GM18858 (cell line): Measurements from ENCODE around the gene VPS29.
"Not testable (repeated sequence)": the region's sequence is repeated elsewhere in the genome, so short reads cannot be mapped to it uniquely, and the experiment has no call there.

ENCODE experiments used
- ATAC-seq: cut with Tn5 transposase; IDR thresholded peaks from one replicate; pipeline ENCODE4 v1.9.1; 2021; ENCODE audit not compliant: unreplicated experiment

Gene VPS29

DNA sequence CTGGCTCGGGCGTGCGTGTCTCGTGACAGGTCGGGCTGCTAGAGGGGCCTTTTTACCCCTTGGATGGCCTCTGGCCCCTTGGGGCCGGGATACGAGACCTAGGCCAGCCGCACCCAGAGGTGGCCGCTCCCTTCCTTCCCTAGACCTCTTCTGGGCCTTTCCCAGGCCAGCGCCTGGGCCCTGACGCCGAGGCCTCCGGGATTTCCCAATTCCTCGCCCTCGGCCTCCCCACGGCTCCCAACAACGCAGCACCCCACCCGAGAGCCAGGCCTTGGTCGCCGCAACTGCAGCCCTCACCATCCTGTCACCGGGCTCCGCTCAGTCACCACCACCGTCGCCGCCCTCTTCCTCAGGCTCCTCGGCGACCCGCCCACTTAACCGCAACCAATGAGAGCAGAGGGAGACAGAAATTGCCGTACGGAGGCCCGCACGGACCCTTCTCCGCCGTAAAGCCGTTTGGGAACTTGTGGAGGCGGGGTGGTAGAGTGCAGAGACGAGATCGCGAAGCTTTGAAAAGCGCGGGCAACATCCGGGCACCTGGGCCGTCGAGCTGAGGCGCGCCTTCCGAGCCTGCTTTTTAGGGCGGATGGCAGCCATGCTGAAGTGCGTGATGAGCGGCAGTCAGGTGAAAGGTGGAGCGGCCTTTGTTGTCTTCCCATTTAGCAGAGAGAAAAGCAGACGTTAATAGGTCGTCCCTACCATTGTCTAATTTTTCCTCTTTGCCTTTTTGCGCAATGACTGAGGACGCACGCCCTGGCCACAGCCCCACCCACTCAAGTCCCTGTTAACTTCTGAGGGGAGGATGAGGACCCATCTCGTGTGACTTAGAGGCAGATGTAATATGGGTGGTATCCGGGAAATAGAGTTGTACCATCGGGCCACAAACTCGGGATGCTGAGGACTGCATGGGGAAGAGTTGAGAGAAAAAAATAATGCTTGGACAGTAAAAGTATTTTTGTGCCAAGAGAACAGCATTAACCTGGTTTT lies at the start of gene VPS29, which contains the start of gene RAD9B:
TSS of gene VPS29 (minus strand) at position 360 of the 987 bp plus-strand sequence. CDS start at position 300, 60 bp downstream.
TSS of gene RAD9B (plus strand) at position 580 of the 987 bp plus-strand sequence. CDS start at position 587, 7 bp downstream.
- peak; percentile 76 for ATAC-seq

DNA sequence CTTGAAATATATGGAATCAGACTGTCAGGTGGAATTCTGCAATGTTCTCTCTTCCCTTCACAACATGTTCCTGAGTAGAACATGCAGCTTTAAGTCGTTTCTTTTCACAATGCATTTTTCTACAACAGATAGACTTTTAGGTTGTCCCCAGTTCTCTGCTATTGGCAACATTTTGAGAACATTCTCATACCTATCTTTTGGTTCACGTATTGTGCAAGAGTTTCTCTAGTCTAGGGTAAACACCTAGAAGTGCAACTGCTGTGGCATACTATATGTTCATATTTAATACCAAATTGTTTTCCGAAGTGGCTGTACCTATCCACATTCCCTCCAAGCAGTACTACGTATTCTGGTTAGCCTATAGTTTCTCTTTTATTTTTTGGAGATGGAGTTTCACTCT lies 49.1 kb upstream of the VPS29 start:
- no peak for ATAC-seq

DNA sequence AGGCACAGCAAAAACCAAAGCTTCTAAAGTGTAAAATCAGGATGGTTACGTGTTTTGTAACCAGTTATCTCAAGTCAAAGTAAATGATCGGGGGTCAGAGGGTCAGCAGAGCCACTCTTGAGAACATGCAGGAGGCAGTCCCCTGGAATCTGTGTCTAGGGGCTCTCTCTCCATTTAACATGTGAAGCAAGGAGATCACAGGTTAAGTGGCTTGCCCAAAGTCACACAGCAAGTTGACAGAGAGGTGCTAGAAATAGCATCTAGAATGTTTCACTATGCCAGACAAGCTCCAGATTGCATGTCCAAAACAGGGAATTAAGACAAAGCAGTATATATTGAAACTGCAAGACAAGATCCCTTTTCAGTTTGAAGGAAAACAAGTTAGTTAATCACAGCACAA lies 47.8 kb upstream of the VPS29 start:
- no peak for ATAC-seq

DNA sequence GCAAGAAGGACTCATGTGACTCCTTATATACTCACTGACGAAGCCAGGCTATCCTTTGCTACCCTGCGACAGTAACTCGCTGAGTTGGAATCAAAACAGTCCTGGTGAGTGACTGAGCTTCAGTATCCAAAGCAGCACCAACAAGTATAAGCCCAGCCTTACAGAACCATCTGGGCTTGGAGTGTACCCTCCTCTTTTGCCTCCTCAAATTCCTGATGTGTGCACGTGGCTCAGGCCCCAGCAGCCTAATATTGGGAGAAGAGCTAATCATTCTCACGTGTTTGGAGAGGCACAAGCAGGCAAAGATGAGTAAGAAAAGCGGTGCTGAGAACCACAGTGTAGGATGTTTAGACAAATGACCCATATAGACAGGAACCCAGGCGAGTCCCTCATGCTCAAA lies 46.8 kb upstream of the VPS29 start:
- no peak for ATAC-seq

DNA sequence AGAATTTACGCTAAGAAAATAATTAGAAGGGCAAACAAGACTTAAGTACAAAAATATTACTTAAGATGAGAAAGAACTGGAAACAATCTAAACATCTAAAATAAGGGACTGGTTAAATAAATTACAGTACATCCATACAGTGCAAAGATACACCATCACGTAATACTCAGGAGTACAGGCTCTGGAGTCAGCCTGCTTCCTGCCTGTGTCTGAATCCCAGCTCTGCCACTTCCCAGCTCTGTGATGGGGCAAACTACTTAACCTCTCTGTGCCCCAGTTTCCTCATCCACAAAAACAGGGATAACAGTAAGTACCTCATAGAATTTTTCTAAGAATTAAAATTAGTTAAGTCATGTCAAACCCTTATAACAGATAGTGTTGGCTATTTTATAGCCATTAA lies 45.2 kb upstream of the VPS29 start:
- no peak for ATAC-seq

DNA sequence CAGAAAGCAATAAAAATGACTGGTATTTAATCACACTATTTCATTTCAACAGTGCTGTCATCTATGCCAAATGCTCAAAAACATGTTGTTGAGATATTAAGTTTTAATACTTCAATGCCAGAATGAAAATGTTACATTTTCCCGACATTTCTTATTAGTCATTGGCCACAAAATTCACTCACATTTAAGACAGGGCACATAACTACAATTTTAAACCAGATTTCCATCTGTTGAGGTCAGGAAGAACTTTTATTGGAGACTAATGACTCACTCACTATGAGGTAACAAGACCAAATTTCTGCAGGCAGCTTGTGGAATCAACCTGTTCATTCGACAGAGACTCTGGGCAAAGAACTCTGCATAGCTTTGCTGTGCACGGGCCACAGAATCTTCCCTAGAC lies 44.4 kb upstream of the VPS29 start:
- ATAC-seq, result no peak

DNA sequence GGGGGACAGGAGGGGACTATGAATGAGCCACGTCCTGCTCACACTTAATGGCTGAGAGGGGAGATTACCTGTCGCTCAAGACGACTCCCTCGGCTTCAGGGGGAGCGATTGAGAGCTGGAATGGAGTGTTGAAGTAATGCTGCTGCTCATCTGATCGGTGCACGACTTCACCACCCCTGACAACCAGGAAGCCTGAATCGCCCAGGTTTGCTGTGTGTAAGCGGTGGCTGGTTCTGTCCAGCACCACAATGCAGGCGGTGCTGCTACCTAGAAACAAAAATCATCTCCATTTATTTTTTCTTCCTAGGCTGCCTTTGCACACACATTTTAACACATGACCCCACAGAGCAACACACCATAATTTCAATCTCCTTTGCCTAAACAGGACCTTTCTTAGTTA lies 43.9 kb upstream of the VPS29 start:
- ATAC-seq, result no peak

DNA sequence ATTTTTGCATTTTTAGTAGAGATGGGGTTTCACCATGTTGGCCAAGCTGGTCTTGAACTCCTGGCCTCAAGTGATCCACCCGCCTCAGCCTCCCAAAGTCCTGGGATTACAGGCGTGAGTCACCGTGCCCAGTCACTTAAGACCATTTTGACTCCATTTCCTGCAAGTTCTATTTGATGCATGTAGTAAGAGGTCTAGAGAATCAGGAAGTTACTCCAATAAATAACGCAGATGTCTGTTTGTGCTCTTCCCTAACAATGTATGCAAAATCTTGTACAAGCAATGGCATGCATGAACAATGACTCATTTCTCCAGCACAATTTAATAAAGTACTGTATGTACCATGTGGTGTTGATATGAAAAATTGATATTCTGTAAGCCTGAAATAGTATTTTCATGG lies 43.3 kb upstream of the VPS29 start:
- not testable (repeated sequence) for ATAC-seq

DNA sequence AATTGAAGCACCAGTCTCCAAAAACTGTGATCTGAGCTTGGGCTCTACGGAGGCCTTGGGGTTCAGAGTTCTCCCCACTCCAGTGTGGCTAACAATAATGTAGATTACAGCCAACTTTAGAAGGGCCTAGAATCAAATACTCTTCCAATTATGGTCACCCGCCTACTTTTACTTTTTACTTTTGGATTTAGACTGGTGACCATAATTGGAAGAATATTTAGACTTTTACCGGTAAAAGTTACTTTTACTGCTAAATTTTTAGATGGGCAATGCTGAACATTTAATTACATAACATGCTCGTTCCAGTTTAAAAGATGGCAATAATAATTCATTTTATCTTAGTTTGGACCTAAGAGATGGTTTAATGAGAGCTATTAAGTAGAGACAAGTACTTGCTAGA lies 42.1 kb upstream of the VPS29 start:
- no peak for ATAC-seq

DNA sequence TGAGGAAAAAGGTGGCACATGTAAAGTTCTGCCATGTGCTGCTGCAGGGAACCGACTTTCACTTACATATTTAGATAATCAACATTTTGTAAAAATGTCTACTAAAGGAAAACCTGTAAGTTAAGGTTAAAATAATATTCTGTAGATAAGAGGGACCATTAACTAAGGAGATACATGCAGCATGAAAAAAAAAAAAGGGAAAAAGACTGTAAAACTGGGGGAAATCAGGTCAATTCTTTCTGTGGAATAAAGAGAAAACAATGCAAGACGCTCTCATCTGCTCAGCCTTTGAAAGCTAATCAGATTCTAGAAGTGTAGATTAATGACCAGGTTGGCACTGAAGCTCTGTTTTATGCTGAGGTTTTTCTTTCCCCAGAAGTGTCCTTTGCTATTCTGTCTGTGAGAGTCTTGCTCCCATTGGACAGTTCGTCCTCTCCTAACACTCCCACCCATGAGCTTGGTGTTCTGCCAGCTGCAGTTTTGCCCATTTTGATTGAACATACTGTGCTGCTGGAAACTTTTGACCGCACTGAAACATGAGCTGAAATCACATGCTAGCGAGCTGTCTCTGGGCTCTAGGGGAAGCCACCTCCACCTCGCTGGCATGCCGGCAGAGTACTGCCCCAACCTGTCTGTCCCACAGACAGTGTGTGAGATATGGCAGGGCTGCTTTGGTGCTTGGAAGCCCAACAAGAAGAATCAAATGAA lies 41.5 kb upstream of the VPS29 start:
- no peak for ATAC-seq

DNA sequence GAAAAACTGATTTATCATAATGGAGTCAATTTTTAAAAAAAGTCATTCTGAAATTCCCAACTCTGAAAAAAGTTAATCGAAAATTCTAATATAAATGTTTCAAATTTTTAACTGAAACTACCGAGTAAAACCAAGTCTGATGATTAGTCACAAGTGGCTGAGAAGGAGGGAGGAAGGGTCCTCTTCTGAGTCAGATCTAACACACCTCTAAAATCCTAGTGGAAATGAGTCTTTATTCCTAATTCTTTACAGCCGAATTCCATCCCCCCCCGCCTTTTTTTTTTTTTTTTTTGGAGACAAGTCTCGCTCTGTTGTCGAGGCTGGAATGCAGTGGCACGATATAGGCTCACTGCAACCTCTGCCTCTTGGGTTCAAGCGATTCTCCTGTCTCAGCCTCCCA lies 38.1 kb upstream of the VPS29 start:
- no peak for ATAC-seq

DNA sequence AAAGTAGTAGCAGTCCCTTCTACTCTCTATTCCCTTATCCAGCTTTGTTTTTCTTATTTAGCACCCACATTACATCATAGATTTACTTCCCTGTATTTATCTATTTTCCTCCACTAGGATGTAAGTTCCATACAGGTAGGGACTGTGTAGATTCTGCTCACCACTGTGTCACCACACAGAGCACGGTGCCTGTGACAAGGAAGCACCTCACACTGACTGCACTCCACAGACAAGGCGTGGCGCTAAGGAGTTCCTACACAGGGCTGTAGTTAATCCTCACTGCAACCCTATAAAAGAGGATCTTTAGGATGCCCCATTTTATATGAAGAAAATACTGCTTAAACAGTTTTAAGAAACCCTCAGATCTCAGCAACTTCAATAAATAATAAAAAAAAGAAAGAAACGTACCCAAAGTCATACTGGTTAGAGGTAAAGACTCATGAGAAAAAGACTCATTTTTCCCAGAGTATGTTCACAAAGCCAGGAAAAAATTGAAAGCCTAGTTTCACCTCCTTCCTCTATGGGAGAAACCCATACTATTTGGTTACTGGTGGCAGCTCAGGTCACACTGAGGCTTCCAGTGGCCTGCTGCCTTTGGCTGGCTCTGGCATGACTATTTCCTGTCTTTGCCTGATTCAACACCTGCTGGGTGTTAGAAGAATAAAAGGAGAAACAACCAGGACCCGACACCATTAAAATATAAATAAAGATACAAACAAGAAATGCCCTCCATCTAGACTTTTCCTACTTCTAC lies 37.1 kb upstream of the VPS29 start:
- ATAC-seq, result no peak

DNA sequence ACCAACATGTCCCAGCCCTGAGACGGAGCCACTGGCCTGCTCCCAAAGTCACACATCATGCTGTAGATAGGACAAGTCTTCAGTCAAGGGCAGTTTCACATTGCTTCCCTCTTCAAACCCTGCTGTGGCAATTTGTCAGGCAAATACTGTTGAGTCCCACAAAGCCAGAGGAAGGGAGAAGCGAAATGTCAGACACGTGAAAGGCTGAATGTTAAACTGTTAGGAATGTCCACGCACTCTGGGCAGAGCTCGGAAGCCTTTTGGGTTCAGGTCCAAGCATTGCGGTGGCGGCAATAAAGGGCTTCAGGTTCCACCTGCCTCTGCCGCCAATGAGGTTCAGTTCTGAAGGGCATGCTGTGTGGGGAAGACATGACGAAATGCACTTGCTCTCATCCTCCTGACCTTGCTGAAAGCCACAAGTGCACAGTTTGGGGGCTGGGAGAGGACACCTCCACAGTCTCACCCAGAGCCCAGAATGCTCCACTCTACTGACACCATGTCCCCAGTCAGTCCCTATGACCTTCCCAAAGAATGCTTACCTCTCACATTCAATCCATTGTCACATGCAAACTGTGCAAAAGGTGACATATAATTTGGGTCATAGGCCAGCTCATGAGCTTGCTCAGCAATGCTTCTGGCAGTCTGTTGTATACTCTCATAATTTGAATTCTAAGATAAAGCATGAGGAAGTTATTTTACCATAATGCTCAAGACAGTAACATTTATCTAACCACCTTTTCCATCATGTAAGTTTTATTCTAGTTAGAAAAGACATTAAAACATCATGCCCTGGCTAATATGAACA lies 35.9 kb upstream of the VPS29 start:
- no peak for ATAC-seq

DNA sequence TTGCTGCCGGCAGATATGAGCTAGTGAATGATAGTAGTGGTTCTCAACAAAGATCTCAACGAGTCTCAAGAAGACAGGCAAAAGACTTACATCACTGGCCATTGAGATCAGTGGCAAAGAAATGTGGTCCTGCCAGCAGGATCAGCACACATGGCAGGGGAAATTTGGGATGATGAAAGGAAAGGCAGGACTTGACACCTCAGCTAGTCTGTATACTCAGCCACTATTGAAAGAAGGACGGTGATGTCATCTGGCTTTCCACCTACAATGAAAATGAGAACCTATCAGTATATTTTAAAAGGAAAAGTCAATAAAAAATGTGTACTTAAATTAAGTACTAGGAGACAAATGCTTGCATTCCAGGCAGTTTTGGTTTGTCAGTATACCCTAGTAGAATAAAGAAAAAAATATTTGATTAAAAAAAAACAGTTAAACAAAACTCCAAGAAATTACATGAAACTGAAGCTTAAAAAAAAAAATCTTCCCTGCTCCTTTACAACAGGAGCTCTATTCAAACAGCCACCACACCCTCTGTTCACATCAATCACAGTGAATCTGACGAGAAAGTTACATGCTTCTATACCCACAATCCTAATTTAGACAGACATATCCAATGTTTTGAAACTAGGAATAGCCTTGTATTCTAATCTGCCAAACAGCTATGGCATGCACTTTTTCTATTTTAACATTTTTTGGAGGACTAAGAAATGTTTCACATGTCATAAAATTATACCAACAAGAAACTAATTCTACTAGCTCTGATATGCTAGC lies 35.1 kb upstream of the VPS29 start:
- ATAC-seq, result no peak

DNA sequence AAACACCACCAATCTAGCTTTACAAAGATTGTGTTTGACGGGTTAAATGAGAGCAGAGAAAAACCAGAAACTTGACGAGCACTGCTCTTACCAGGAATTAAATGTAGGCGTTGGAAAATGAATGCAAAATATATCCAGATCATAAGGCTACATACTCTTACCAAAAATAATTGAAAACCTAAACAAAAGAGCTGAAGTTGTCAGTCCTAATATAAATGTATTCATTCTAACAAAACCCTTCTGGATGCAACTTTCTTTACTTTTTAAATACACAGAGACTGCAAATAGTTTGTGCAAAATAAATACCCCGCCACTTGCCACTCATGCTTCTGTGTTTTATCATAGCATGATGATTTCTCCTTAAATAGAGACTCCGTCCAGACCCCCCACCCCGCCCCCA lies 32.9 kb upstream of the VPS29 start:
- ATAC-seq, result no peak

DNA sequence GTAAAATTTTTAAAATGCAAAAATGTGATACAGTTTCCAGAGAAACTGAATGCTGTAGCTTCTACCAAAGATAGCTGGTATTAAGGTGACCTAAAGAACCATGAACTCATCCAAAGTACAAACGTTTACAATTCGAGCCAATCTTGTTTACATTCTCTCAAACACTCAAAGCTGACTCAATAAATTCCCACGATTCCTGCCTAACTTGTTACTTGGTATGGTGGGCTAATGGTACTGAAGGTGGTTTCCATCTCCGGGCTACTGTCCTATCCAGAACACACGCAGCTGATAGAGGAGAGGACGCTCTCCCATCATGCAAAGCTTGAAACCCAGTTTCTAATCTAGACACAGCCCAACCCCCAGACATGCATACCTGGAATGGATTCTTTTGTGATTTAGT lies 31.7 kb upstream of the VPS29 start:
- no peak for ATAC-seq

DNA sequence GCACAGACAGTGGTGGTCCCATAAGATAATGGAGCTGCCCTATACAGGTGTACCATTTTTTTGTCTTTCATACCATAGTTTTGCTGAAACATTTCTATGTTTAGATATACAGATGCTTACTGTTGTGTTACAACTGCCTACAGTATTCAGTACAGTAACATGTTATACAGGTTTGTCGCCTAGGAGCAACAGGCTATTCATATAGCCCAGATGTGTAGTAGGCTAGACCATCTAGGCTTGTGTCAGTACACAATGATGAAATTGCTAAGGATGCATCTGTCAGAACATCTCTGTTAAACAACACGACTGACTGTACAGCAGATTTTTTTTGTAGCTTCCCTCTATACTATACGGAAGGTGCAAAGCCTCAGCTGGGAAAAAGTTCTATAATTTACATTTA lies 30.7 kb upstream of the VPS29 start:
- ATAC-seq, result no peak

DNA sequence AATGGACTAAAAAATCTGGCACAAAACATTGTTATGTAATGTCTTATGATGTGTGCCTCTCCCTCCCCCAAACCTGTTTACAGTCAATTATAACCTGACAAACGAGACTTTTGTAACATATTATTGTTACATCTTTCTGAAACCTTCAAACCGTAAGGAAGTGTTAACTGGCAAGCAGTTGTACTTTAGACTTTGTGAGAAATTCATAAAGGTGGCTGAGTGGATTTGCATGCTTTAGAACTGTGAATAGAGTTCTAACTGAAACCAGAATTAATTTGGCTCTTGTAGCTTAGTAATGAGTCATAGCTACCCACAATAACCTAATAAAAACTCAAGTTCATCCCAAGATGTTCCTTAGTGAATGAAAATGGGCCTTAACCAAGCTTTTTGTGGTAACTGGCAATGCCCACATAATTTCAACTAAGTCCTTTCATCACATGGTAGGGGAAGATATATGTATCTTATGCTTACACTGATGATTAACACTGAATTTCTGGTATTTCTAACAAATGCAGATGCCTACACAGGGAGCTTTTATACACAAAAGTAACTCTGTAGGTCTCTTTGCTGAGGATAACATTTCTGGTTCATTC lies 29.9 kb upstream of the VPS29 start:
- peak; percentile 86 for ATAC-seq

DNA sequence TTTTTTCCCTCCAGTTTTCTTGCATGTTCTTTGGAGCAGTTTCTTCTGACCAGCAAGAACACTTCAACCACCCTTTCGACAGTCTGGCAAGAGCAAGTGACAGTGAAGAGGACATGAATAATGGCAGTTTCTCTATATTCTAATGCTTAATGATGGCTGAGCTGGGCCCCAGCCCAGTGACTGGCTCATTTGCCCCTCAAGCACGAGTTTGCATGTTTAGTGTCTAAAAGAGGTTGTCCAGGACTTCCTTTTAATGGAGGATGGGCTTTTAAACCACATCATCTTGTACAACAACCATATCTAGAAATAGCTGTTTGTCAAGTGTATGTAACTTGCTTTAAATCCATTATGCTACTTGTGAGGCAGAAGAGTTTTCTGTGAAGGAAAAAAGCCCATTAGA lies 28.6 kb upstream of the VPS29 start:
- ATAC-seq, result no peak
